Panc1 (cell line): Measurements from ENCODE around the gene DENND2A.

ENCODE experiments used
- CTCF ChIP-seq: fragments of 450-650 bp; IDR thresholded peaks from 2 replicates; pipeline ENCODE4 v1.5.1; 2017; ENCODE audit warnings: mild to moderate bottlenecking
- POLR2AphosphoS5 ChIP-seq: IDR thresholded peaks from 2 replicates; pipeline ENCODE4 v1.6.1; 2012; ENCODE audit warnings: mild to moderate bottlenecking, low read depth, low read length, moderate library complexity

- no peak for TF ChIP-seq CTCF
- TF ChIP-seq POLR2AphosphoS5, result no peak
Measured at GRCh38 chr7:140584195-140584851, 56.3 kb downstream of the DENND2A start.
